Peyer's patch (tissue), 4 donors: ENCODE data around the gene IFIH1. TPM values are rescaled to one million over a fixed set of nuclear protein-coding genes. Genes with fewer than 3 reads are reported as not detected.
A peak's percentile ranks its signal among the peaks of the same experiment; 100 is the strongest.

ENCODE experiments used
- DNase-seq, 3 donors: peaks; one replicate each; pipeline ENCODE4 v3.0.0-alpha.2; 2017 to 2019
- H3K27ac ChIP-seq, 4 donors: fragments of 200-600 bp; sonication (generic); one replicate each; pipeline ENCODE4 v1.5.1; 2016 to 2019
- H3K27me3 ChIP-seq, 2 donors: fragments of 200-600 bp; sonication (generic); one replicate each; pipeline ENCODE4 v1.5.1; 2019
- H3K36me3 ChIP-seq, 3 donors: fragments of 200-600 bp; sonication (generic); one replicate each; pipeline ENCODE4 v1.5.1; 2016 to 2019
- H3K4me1 ChIP-seq, 4 donors: fragments of 200-600 bp; sonication (generic); one replicate each; pipeline ENCODE4 v1.5.1; 2016 to 2019
- H3K4me3 ChIP-seq, 4 donors: fragments of 200-600 bp; sonication (generic); 1 replicate in 3 of 4; 2 replicates in 1 of 4; pipeline ENCODE4 v1.5.1; 2016 to 2019; ENCODE audit warnings: mild to moderate bottlenecking in 1 of 4
- H3K9me3 ChIP-seq, 4 donors: fragments of 200-600 bp; sonication (generic); one replicate each; pipeline ENCODE4 v1.5.1; 2016 to 2019; ENCODE audit warnings: mild to moderate bottlenecking in 1 of 4
- CTCF ChIP-seq, 6 experiments: fragments of 450-650 bp in 4 of 6; fragments of 200-600 bp in 2 of 6; sonication (generic) in 1 of 6; IDR thresholded peaks; one replicate each; pipeline ENCODE4 v1.5.1; 2017 to 2019; ENCODE audit warnings: antibody characterized with exemption in 6 of 6, mild to moderate bottlenecking in 3 of 6, moderate library complexity in 1 of 6
- POLR2A ChIP-seq, 2 donors: fragments of 450-650 bp; IDR thresholded peaks; one replicate each; pipeline ENCODE4 v1.5.1; 2017; ENCODE audit warnings: antibody characterized with exemption in 2 of 2, mild to moderate bottlenecking in 2 of 2, moderate library complexity in 2 of 2
- total RNA-seq, 4 donors: library from RNA; depleted of rRNA; stranded (reverse); fragments of >200 nt; gene quantifications; one replicate each; pipeline ENCODE4 v1.1.0, GENCODE V29; 2016

The IFIH1 gene
- total RNA-seq, 4 donors from 2014 or later = 25.4 to 68.5 (median 30.6) TPM

GRCh38 chr2:162254236-162254871, 64.1 kb downstream of the IFIH1 start:
- no peaks in the 10 kb centered on the region for H3K36me3 ChIP-seq
- no peak overlapping the region for H3K4me3 ChIP-seq
- no peaks in the 10 kb centered on the region for H3K9me3 ChIP-seq
- H3K27me3 ChIP-seq = no peaks in the 10 kb centered on the region
- H3K4me1 ChIP-seq = no peaks in the 10 kb centered on the region
- TF ChIP-seq POLR2A (IDR thresholded peaks at IDR 0.05) (no peak), CTCF (IDR thresholded peaks at IDR 0.05) (no peak)
- DNase-seq = no peak
- H3K27ac ChIP-seq = no peak overlapping the region

GRCh38 chr2:162253435-162253834, 65.0 kb downstream of the IFIH1 start:
- no peaks in the 10 kb centered on the region for H3K27me3 ChIP-seq
- H3K4me3 ChIP-seq = no peak overlapping the region
- H3K9me3 ChIP-seq = no peaks in the 10 kb centered on the region
- H3K4me1 ChIP-seq = no peaks in the 10 kb centered on the region
- no peak overlapping the region for H3K27ac ChIP-seq
- TF ChIP-seq POLR2A (IDR thresholded peaks at IDR 0.05) (no peak), CTCF (IDR thresholded peaks at IDR 0.05) (no peak)
- DNase-seq = no peak
- H3K36me3 ChIP-seq = no peaks in the 10 kb centered on the region

- no peak overlapping the region for H3K4me3 ChIP-seq
- H3K4me1 ChIP-seq = no peaks in the 10 kb centered on the region
- no peaks in the 10 kb centered on the region for H3K36me3 ChIP-seq
- no peaks in the 10 kb centered on the region for H3K9me3 ChIP-seq
- DNase-seq = no peak
- TF ChIP-seq POLR2A (IDR thresholded peaks at IDR 0.05) (no peak), CTCF (IDR thresholded peaks at IDR 0.05) (no peak)
- no peak overlapping the region for H3K27ac ChIP-seq
- H3K27me3 ChIP-seq = no peaks in the 10 kb centered on the region
Measured at GRCh38 chr2:162252153-162252552, 66.3 kb downstream of the IFIH1 start.

GRCh38 chr2:162245781-162246180, 72.7 kb downstream of the IFIH1 start:
- Histone ChIP-seq H3K4me1 (no peaks in the 10 kb centered on the region), H3K27me3 (no peaks in the 10 kb centered on the region), H3K9me3 (no peaks in the 10 kb centered on the region), H3K4me3 (no peak overlapping the region), H3K27ac (no peak overlapping the region), H3K36me3 (no peaks in the 10 kb centered on the region)
- no peak for DNase-seq
- TF ChIP-seq CTCF (IDR thresholded peaks at IDR 0.05) = no peak
- no peak for TF ChIP-seq POLR2A (IDR thresholded peaks at IDR 0.05)

GRCh38 chr2:162245061-162245460, 73.4 kb downstream of the IFIH1 start:
- no peak for DNase-seq
- H3K27ac ChIP-seq = peak overlapping the region in 1 of 4 donors; percentile 32
- no peak for TF ChIP-seq POLR2A (IDR thresholded peaks at IDR 0.05)
- TF ChIP-seq CTCF (IDR thresholded peaks at IDR 0.05) = no peak

More at GRCh38 chr2:162245061-162245460, 73.4 kb downstream of the IFIH1 start:
- Histone ChIP-seq H3K36me3 (no peaks in the 10 kb centered on the region), H3K4me3 (no peak overlapping the region), H3K4me1 (no peaks in the 10 kb centered on the region), H3K9me3 (no peaks in the 10 kb centered on the region), H3K27me3 (no peaks in the 10 kb centered on the region)
